GM23338 (cell line): ENCODE data around the gene HS6ST1.

Experiments used
- EZH2 ChIP-seq: fragments of 200-600 bp; sonication (generic); IDR thresholded peaks from one replicate; pipeline ENCODE4 v1.8.0; 2017; ENCODE audit warnings: antibody characterized with exemption, mild to moderate bottlenecking, low read depth; ENCODE audit not compliant: unreplicated experiment
- JUNB ChIP-seq: IDR thresholded peaks from one replicate; pipeline ENCODE4 v1.6.1; 2016; ENCODE audit warnings: antibody characterized with exemption; ENCODE audit not compliant: unreplicated experiment
- POLR2AphosphoS5 ChIP-seq: IDR thresholded peaks from 2 replicates; pipeline ENCODE4 v1.6.1; 2016; ENCODE audit warnings: antibody characterized with exemption, low read depth
- TF ChIP-seq, protein P1 (sequence below), 2 experiments: fragments of 200-600 bp in 1 of 2; sonication (generic) in 1 of 2; conservative IDR thresholded peaks; 2 replicates each; pipeline versions ENCODE4 v1.5.1 to v1.6.1; 2016 to 2017; ENCODE audit warnings: antibody characterized with exemption in 2 of 2, low read depth in 2 of 2, mild to moderate bottlenecking in 2 of 2, moderate library complexity in 1 of 2

DNA sequence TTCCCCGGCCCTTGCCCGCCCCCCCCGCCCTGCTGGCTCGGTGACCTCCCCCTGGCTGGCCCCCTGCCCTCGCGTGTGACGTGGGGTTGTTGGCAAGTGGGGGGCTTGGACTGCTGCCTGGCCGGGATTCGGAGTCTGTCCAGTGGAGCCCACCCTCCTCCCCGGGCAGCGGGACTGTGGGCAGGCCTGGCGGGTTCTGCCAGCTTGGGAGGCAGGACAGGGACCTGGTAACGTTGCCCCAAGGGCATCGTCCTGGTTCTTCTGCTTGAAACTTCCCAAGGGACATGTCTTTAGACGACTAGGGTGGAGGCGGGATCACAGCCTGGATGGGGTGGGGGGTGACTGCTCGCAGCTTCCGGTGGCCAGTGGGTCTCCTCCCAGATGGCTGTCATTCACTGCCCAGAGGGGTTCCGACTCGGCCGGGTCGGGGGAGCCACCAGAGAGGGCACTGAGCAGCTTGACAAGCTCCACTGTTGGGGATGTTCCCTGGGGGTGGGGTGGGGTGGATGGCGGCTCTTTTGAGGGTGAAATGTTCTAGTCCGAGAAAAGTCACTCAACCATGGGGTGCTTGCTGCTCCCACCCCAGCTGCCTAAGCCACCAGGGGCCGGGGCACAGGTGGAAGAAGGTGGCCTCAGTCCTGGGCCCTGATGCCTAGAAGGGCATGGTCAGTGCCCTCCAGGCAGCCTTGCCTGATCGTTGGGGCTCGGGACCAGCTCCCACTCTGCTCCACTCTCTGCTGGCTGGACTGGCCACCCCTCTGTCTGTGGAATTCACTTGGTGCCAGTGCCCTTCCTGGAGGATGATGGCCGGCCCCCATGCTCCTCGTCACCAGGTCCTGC is 4.3 kb upstream of the HS6ST1 start:
- TF ChIP-seq POLR2AphosphoS5: no peak
- no peak for TF ChIP-seq EZH2
- TF ChIP-seq, protein P1, sequence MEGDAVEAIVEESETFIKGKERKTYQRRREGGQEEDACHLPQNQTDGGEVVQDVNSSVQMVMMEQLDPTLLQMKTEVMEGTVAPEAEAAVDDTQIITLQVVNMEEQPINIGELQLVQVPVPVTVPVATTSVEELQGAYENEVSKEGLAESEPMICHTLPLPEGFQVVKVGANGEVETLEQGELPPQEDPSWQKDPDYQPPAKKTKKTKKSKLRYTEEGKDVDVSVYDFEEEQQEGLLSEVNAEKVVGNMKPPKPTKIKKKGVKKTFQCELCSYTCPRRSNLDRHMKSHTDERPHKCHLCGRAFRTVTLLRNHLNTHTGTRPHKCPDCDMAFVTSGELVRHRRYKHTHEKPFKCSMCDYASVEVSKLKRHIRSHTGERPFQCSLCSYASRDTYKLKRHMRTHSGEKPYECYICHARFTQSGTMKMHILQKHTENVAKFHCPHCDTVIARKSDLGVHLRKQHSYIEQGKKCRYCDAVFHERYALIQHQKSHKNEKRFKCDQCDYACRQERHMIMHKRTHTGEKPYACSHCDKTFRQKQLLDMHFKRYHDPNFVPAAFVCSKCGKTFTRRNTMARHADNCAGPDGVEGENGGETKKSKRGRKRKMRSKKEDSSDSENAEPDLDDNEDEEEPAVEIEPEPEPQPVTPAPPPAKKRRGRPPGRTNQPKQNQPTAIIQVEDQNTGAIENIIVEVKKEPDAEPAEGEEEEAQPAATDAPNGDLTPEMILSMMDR (conservative IDR thresholded peaks at IDR 0.05; ENCODE audit: low read depth in 2 of 2): no peak
- TF ChIP-seq JUNB: no peak
